Measurements from ENCODE around the gene ANKRD44. TPM values are rescaled to one million over a fixed set of nuclear protein-coding genes. Genes with fewer than 3 reads are reported as not detected.

The ANKRD44 gene
- total and polyA plus RNA-seq, 2 of the 8 experiments (the other 6 are each of a cell fraction or from before 2014, with no cell fraction given) = 1.2 to 1.3 TPM

- H3K18ac ChIP-seq (ENCODE audit: extremely low read depth, low read length) = no peak overlapping the region
- DNase-seq (ENCODE audit: low read depth in 1 of 2, low spot score in 2 of 2) (no peak), FAIRE-seq (no peak)
- CTCF ChIA-PET (ENCODE audit: partially characterized antibody) = interaction anchor here (1.1 to 10.8 kb wide), 3 partner anchors 18 to 96 kb away, joined by 5 to 63 read pairs (median 8); no protein-coding TSS in a partner anchor
- no peak overlapping the region for H4K5ac ChIP-seq (ENCODE audit: insufficient read length, low read depth, low read length)
- no peak overlapping the region for H3K4me2 ChIP-seq (ENCODE audit: insufficient read depth in 1 of 2, low read depth in 2 of 2, low read length in 2 of 2)
- H2AK5ac ChIP-seq (ENCODE audit: low read depth, low read length) = no peak overlapping the region
- H2BK12ac ChIP-seq (ENCODE audit: low read depth, low read length) = no peak overlapping the region
- H3K14ac ChIP-seq (ENCODE audit: insufficient read length) = no peak overlapping the region
- H3K56ac ChIP-seq (replicated peaks; ENCODE audit: insufficient read length, low read depth, low read length) = no peak overlapping the region
- H4K8ac ChIP-seq (ENCODE audit: extremely low read depth, insufficient read depth, low read length) = no peak overlapping the region
- H3K4me3 ChIP-seq (ENCODE audit: extremely low read depth in 1 of 4, insufficient read depth in 2 of 4, low read depth in 3 of 4, low read length in 4 of 4) = no peak overlapping the region
- H2BK15ac ChIP-seq (ENCODE audit: low read length) = no peak overlapping the region
- no peak overlapping the region for H2BK20ac ChIP-seq (ENCODE audit: low read length)
- H2AFZ ChIP-seq (ENCODE audit: low read length) = no peak overlapping the region
- POLR2A ChIA-PET (ENCODE audit: partially characterized antibody) = no interaction called here
- H3K79me2 ChIP-seq (ENCODE audit: control insufficient read depth in 1 of 2, insufficient read depth in 2 of 2, low read length in 2 of 2) = no peaks in the 10 kb centered on the region
- no peak overlapping the region for H2BK120ac ChIP-seq (replicated peaks; ENCODE audit: low read depth, low read length)
- H3K23ac ChIP-seq (ENCODE audit: insufficient read length) = no peak overlapping the region
- H3K23me2 ChIP-seq (ENCODE audit: low read depth, low read length) = no peaks in the 10 kb centered on the region
- no peak overlapping the region for H4K91ac ChIP-seq (replicated peaks; ENCODE audit: insufficient read length, low read length)
- no peak overlapping the region for H3K9ac ChIP-seq (replicated peaks in 1 of 4; ENCODE audit: extremely low read depth in 1 of 4, low read depth in 3 of 4, low read length in 3 of 4)
- H3K79me1 ChIP-seq (ENCODE audit: low read depth, low read length) = no peaks in the 10 kb centered on the region
- H2BK5ac ChIP-seq (ENCODE audit: low read depth, low read length) = no peak overlapping the region
- no peak for TF ChIP-seq YY1 (IDR thresholded peaks at IDR 0.05; ENCODE audit: low read depth, low read length)
- no peak for TF ChIP-seq JUN (IDR thresholded peaks at IDR 0.05; ENCODE audit: low read depth, low read length)
- TF ChIP-seq TAF1 (IDR thresholded peaks at IDR 0.05; ENCODE audit: low read depth, low read length) = no peak
- no peak for TF ChIP-seq RXRA (IDR thresholded peaks at IDR 0.05; ENCODE audit: insufficient read depth, low read depth, low read length)
- no peak for TF ChIP-seq KDM1A (IDR thresholded peaks at IDR 0.05; ENCODE audit: borderline replicate concordance, low read length)
- no peak for TF ChIP-seq TAF7 (optimal IDR thresholded peaks at IDR 0.05; ENCODE audit: borderline replicate concordance, low read depth, low read length)
- no peak for TF ChIP-seq SIX5 (IDR thresholded peaks at IDR 0.05; ENCODE audit: low read depth, low read length)
- TF ChIP-seq GABPA (IDR thresholded peaks at IDR 0.05; ENCODE audit: borderline replicate concordance, insufficient read depth, low read length) = no peak
- TF ChIP-seq BACH1 (IDR thresholded peaks at IDR 0.05; ENCODE audit: low read length) = no peak
- no peaks in the 10 kb centered on the region for H3K4me1 ChIP-seq (replicated peaks in 1 of 4; ENCODE audit: control insufficient read depth in 3 of 4, insufficient read depth in 4 of 4, low read length in 3 of 4)
- H3K4ac ChIP-seq (replicated peaks; ENCODE audit: insufficient read length, low read depth, low read length) = no peak overlapping the region
- no peak overlapping the region for H3K27ac ChIP-seq (ENCODE audit: low read depth, low read length)
- 85% methylated on average over 2 of the region's 2 CpGs; no CpG with 5 or more reads in 1 of the 2 experiments for WGBS, 2 experiments (ENCODE audit: extremely low coverage in 1 of 2, insufficient coverage in 1 of 2, insufficient read length in 1 of 2, insufficient replicate concordance in 2 of 2, low coverage in 1 of 2, low lambda C conversion rate in 2 of 2, missing lambda C conversion rate in 1 of 2)
- H3K27me3 ChIP-seq (replicated peaks in 1 of 4; ENCODE audit: control insufficient read depth in 3 of 4, extremely low read depth in 1 of 4, insufficient read depth in 3 of 4, low read length in 3 of 4) = peaks cover 0 to 1% (median 0%) of the 10 kb centered on the region in 4 experiments; a peak in 1 of 7 replicates
- no peaks in the 10 kb centered on the region for H3K36me3 ChIP-seq (ENCODE audit: control insufficient read depth in 2 of 4, insufficient read depth in 4 of 4, low read length in 3 of 4)
- H3K9me3 ChIP-seq (ENCODE audit: insufficient read depth in 2 of 2, low read depth in 1 of 2, low read length in 1 of 2) = no peaks in the 10 kb centered on the region
- H4K20me1 ChIP-seq (replicated peaks in 1 of 2; ENCODE audit: control insufficient read depth in 1 of 2, insufficient read depth in 2 of 2, low read length in 2 of 2) = no peaks in the 10 kb centered on the region
Observed at GRCh38 chr2:197209246-197209645, 101.3 kb downstream of the ANKRD44 start.

All from H1 (cell line).